Esophagus (tissue), 2 donors: ENCODE measurements around the gene FGF1. TPM values are rescaled to one million over a fixed set of nuclear protein-coding genes. Genes with fewer than 3 reads are reported as not detected.

ENCODE experiments used
- H3K27ac ChIP-seq, 2 donors: one replicate each; pipeline ENCODE4 v1.5.1; 2013; ENCODE audit warnings: low read depth in 2 of 2, mild to moderate bottlenecking in 2 of 2, inconsistent platforms in 1 of 2, low read length in 1 of 2, moderate library complexity in 1 of 2
- H3K27me3 ChIP-seq, 2 donors: one replicate each; pipeline ENCODE4 v1.6.1; 2013; ENCODE audit warnings: low read length in 2 of 2, control low read depth in 1 of 2, mild to moderate bottlenecking in 1 of 2; ENCODE audit not compliant: insufficient read depth in 2 of 2, control insufficient read depth in 1 of 2
- H3K36me3 ChIP-seq, 2 donors: one replicate each; pipeline ENCODE4 v1.6.1; 2013; ENCODE audit warnings: low read length in 1 of 2; ENCODE audit not compliant: control insufficient read depth in 2 of 2, insufficient read depth in 2 of 2
- H3K4me1 ChIP-seq, 2 donors: one replicate each; pipeline ENCODE4 v1.6.1; 2013; ENCODE audit warnings: low read length in 1 of 2; ENCODE audit not compliant: control insufficient read depth in 2 of 2, insufficient read depth in 2 of 2
- H3K4me3 ChIP-seq, 2 donors: one replicate each; pipeline ENCODE4 v1.5.1; 2013; ENCODE audit warnings: low read length in 2 of 2, mild to moderate bottlenecking in 2 of 2, low read depth in 1 of 2, moderate library complexity in 1 of 2
- H3K9me3 ChIP-seq, 2 donors: one replicate each; pipeline ENCODE4 v1.6.1; 2013; ENCODE audit warnings: mild to moderate bottlenecking in 2 of 2, low read depth in 1 of 2, low read length in 1 of 2, moderate library complexity in 1 of 2; ENCODE audit not compliant: control insufficient read depth in 2 of 2, insufficient read depth in 1 of 2
- WGBS, 2 donors: extraction: QIAGEN DNeasy Blood & Tissue Kit; methylation state at CpG; one replicate each; pipeline ENCODE4 v1.1.7; 2013; 5-methylcytosine and 5-hydroxymethylcytosine counted together
- polyA plus RNA-seq, 2 donors: library from polyadenylated mRNA; stranded (reverse); fragments of 200-250 nt; gene quantifications; one replicate each; pipeline ENCODE4 v1.2.3, GENCODE V29; 2013
- donor health status: healthy with polysubstance abuse.
- donor health status: Bipolar disorder and iron deficiency.

The FGF1 gene
- polyA plus RNA-seq, 2 donors: 0.56 to 0.57 TPM

- Histone ChIP-seq H3K36me3 (no peaks in the 10 kb centered on the region), H3K9me3 (peaks cover 0 to 3% of the 10 kb centered on the region in 2 donors), H3K4me3 (no peak overlapping the region), H3K27me3 (no peaks in the 10 kb centered on the region), H3K4me1 (no peaks in the 10 kb centered on the region), H3K27ac (no peak overlapping the region)
- WGBS, 2 donors: 97 to 98% methylated on average over 2 of the region's 2 CpGs
These were observed 24.7 kb downstream of the FGF1 start for GRCh38 chr5:142661143-142661542.

GRCh38 chr5:142660731-142661130, 25.2 kb downstream of the FGF1 start:
- H3K27me3 ChIP-seq: no peaks in the 10 kb centered on the region
- no peak overlapping the region for H3K27ac ChIP-seq
- no peak overlapping the region for H3K4me3 ChIP-seq
- H3K4me1 ChIP-seq: no peaks in the 10 kb centered on the region
- H3K36me3 ChIP-seq: no peaks in the 10 kb centered on the region
- H3K9me3 ChIP-seq: peaks cover 0 to 3% of the 10 kb centered on the region in 2 donors

GRCh38 chr5:142660196-142660595, 25.7 kb downstream of the FGF1 start:
- Histone ChIP-seq H3K36me3 (no peaks in the 10 kb centered on the region), H3K27ac (no peak overlapping the region), H3K9me3 (peaks cover 0 to 3% of the 10 kb centered on the region in 2 donors), H3K4me3 (no peak overlapping the region), H3K27me3 (no peaks in the 10 kb centered on the region), H3K4me1 (no peaks in the 10 kb centered on the region)
- WGBS, 2 donors: 90% methylated on average over 10 of the region's 10 CpGs

- H3K27ac ChIP-seq: no peak overlapping the region
- 87 to 90% methylated on average over 4 of the region's 4 CpGs for WGBS, 2 donors
- H3K27me3 ChIP-seq: no peaks in the 10 kb centered on the region
- peaks cover 0 to 3% of the 10 kb centered on the region in 2 donors for H3K9me3 ChIP-seq
- H3K4me1 ChIP-seq: no peaks in the 10 kb centered on the region
- no peak overlapping the region for H3K4me3 ChIP-seq
- no peaks in the 10 kb centered on the region for H3K36me3 ChIP-seq
These were observed 26.5 kb downstream of the FGF1 start for GRCh38 chr5:142659405-142659804.

GRCh38 chr5:142658278-142658677, 27.6 kb downstream of the FGF1 start:
- WGBS, 2 donors: 92 to 93% methylated on average over 2 of the region's 2 CpGs
- Histone ChIP-seq H3K27ac (no peak overlapping the region), H3K4me1 (no peaks in the 10 kb centered on the region), H3K27me3 (no peaks in the 10 kb centered on the region), H3K9me3 (peaks cover 0 to 3% of the 10 kb centered on the region in 2 donors), H3K36me3 (no peaks in the 10 kb centered on the region), H3K4me3 (no peak overlapping the region)

- no peak overlapping the region for H3K27ac ChIP-seq
- no peaks in the 10 kb centered on the region for H3K4me1 ChIP-seq
- no peaks in the 10 kb centered on the region for H3K27me3 ChIP-seq
- 93 to 96% methylated on average over 8 of the region's 8 CpGs for WGBS, 2 donors
- H3K4me3 ChIP-seq: no peak overlapping the region
- H3K36me3 ChIP-seq: no peaks in the 10 kb centered on the region
- peaks cover 0 to 3% of the 10 kb centered on the region in 2 donors for H3K9me3 ChIP-seq
These were observed 28.4 kb downstream of the FGF1 start for GRCh38 chr5:142657446-142657845.

GRCh38 chr5:142655339-142656267, 30.3 kb downstream of the FGF1 start:
- H3K27ac ChIP-seq: no peak overlapping the region
- WGBS, 2 donors: 19% methylated on average over 13 of the region's 13 CpGs
- no peaks in the 10 kb centered on the region for H3K9me3 ChIP-seq
- H3K27me3 ChIP-seq: no peaks in the 10 kb centered on the region
- H3K4me3 ChIP-seq: no peak overlapping the region
- H3K36me3 ChIP-seq: no peaks in the 10 kb centered on the region
- H3K4me1 ChIP-seq: no peaks in the 10 kb centered on the region

GRCh38 chr5:142654578-142655058, 31.3 kb downstream of the FGF1 start:
- H3K27ac ChIP-seq: no peak overlapping the region
- WGBS, 2 donors: 73 to 77% methylated on average over 8 of the region's 8 CpGs
- H3K4me3 ChIP-seq: no peak overlapping the region
- H3K9me3 ChIP-seq: no peaks in the 10 kb centered on the region
- H3K4me1 ChIP-seq: no peaks in the 10 kb centered on the region
- no peaks in the 10 kb centered on the region for H3K36me3 ChIP-seq
- no peaks in the 10 kb centered on the region for H3K27me3 ChIP-seq

- no peaks in the 10 kb centered on the region for H3K27me3 ChIP-seq
- H3K36me3 ChIP-seq: no peaks in the 10 kb centered on the region
- WGBS, 2 donors: 95% methylated on average over 7 of the region's 7 CpGs
- no peak overlapping the region for H3K4me3 ChIP-seq
- no peak overlapping the region for H3K27ac ChIP-seq
- no peaks in the 10 kb centered on the region for H3K9me3 ChIP-seq
- no peaks in the 10 kb centered on the region for H3K4me1 ChIP-seq
These were observed 32.6 kb downstream of the FGF1 start for GRCh38 chr5:142653321-142653720.

- Histone ChIP-seq H3K27ac (no peak overlapping the region), H3K27me3 (no peaks in the 10 kb centered on the region), H3K36me3 (no peaks in the 10 kb centered on the region), H3K9me3 (no peaks in the 10 kb centered on the region), H3K4me1 (no peaks in the 10 kb centered on the region), H3K4me3 (no peak overlapping the region)
- WGBS, 2 donors: 87 to 90% methylated on average over 10 of the region's 10 CpGs
These were observed 33.3 kb downstream of the FGF1 start for GRCh38 chr5:142652563-142652962.
